ENCODE measurements around the gene CCDC47. TPM values are rescaled to one million over a fixed set of nuclear protein-coding genes. Genes with fewer than 3 reads are reported as not detected.

The CCDC47 gene
- total RNA-seq (2021) (63.0 to 70.9 TPM (median 63.9 TPM) in 3 replicates), Bru-seq, nascent RNA (percentile 85 among the genes with signal in this experiment)
- long read RNA-seq, experiment 1, transcript CCDC47-201 (13 exons, 3,466 nt): major isoform, 478 of 569 reads
- long read RNA-seq, experiment 1, partial matches to known transcripts: 34 of 569 reads
- long read RNA-seq, experiment 1, other reads (novel, unspliced or antisense): 51 of 569 reads
- long read RNA-seq, experiment 2, transcript CCDC47-201 (13 exons, 3,466 nt): major isoform, 28 of 111 reads
- long read RNA-seq, experiment 2, partial matches to known transcripts: 32 of 111 reads
- long read RNA-seq, experiment 2, other reads (novel, unspliced or antisense): 49 of 111 reads
- long read RNA-seq, experiment 3, transcript CCDC47-202 (14 exons, 2,195 nt): minor isoform, 5 of 122 reads
- long read RNA-seq, experiment 3, transcript CCDC47-201 (13 exons, 3,466 nt): major isoform, 100 of 122 reads
- long read RNA-seq, experiment 3, partial matches to known transcripts: 6 of 122 reads
- long read RNA-seq, experiment 3, other reads (novel, unspliced or antisense): 9 of 122 reads

GRCh38 chr17:63773272-63774140 lies at the start of gene CCDC47:
TSS of gene CCDC47 (minus strand) at chr17:63773597. CDS start at chr17:63766175, 7,422 bp downstream.
- peak within 1 kb of the TSS; percentile 97 for H3K4me3 Mint-ChIP-seq
- peaks cover 19% of the 10 kb centered on the region for H3K4me1 Mint-ChIP-seq
- peak; percentile 98 for DNase-seq (ENCODE audit: low spot score)
- H3K36me3 Mint-ChIP-seq: peaks cover 17% of the 10 kb centered on the region; the same call in 1 of the 2 replicates
- H3K27ac Mint-ChIP-seq: peak within 1 kb of the TSS; percentile 100
- ATAC-seq: peak; percentile 95
- no peaks in the 10 kb centered on the region for H3K9me3 Mint-ChIP-seq
- ChIA-PET POLR2A (interaction anchor here (1.0 to 1.6 kb wide), 11 partner anchors 9 to 152 kb away, joined by 3 to 12 read pairs (median 4); partner anchors contain the start of genes FTSJ3, LIMD2, MAP3K3 and PSMC5), CTCF (interaction anchor here (0.7 to 1.7 kb wide), 8 partner anchors 33 to 255 kb away, joined by 3 to 8 read pairs (median 4); no protein-coding TSS in a partner anchor)
- H3K27me3 Mint-ChIP-seq (ENCODE audit: low read depth): no peaks in the 10 kb centered on the region
- peak; percentile 65; the same call in 1 of the 2 replicates for TF ChIP-seq MYBL2 (CRISPR knock-in tag; IDR thresholded peaks at IDR 0.05)
- TF ChIP-seq GABPB1 (CRISPR knock-in tag; IDR thresholded peaks at IDR 0.05): peak; percentile 92
- 0 out of 2 replicates have a peak, but pooled peaks have one; percentile 64 for TF ChIP-seq SMAD3 (CRISPR knock-in tag; IDR thresholded peaks at IDR 0.05; ENCODE audit: borderline replicate concordance)
- no peak for TF ChIP-seq ESRRA (CRISPR knock-in tag; IDR thresholded peaks at IDR 0.05; ENCODE audit: borderline replicate concordance)
- TF ChIP-seq KAT7 (CRISPR knock-in tag; IDR thresholded peaks at IDR 0.05; ENCODE audit: borderline replicate concordance): 0 out of 2 replicates have a peak, but pooled peaks have one; percentile 34
- TF ChIP-seq ZNF232 (CRISPR knock-in tag; IDR thresholded peaks at IDR 0.05): 0 out of 2 replicates have a peak, but pooled peaks have one; percentile 80
- TF ChIP-seq ETV6 (CRISPR knock-in tag; IDR thresholded peaks at IDR 0.05): peak; percentile 83; the same call in 1 of the 2 replicates
- peak; percentile 87 for TF ChIP-seq CREM (CRISPR knock-in tag; IDR thresholded peaks at IDR 0.05)
- TF ChIP-seq USF2 (CRISPR knock-in tag; IDR thresholded peaks at IDR 0.05): peak; percentile 93
- TF ChIP-seq FOXP4 (CRISPR knock-in tag; IDR thresholded peaks at IDR 0.05): peak; percentile 63; the same call in 1 of the 2 replicates
- no peak for TF ChIP-seq MXD4 (CRISPR knock-in tag; IDR thresholded peaks at IDR 0.05; ENCODE audit: borderline replicate concordance)
- TF ChIP-seq NFE2L1 (CRISPR knock-in tag; IDR thresholded peaks at IDR 0.05): 0 out of 2 replicates have a peak, but pooled peaks have one; percentile 8
- 0 out of 2 replicates have a peak, but pooled peaks have one; percentile 42 for TF ChIP-seq ERG (CRISPR knock-in tag; IDR thresholded peaks at IDR 0.05)
- 0 out of 2 replicates have a peak, but pooled peaks have one; percentile 24 for TF ChIP-seq ZBTB43 (CRISPR knock-in tag; IDR thresholded peaks at IDR 0.05)
- TF ChIP-seq FOXP1 (CRISPR knock-in tag; IDR thresholded peaks at IDR 0.05; ENCODE audit: borderline replicate concordance): peak; percentile 86
- TF ChIP-seq IRF1 (CRISPR knock-in tag; IDR thresholded peaks at IDR 0.05): no peak
- no peak for TF ChIP-seq CTCF (IDR thresholded peaks at IDR 0.05)
- peak; percentile 68 for TF ChIP-seq HMGXB4 (CRISPR knock-in tag; IDR thresholded peaks at IDR 0.05)
- TF ChIP-seq USF1 (CRISPR knock-in tag; IDR thresholded peaks at IDR 0.05): peak; percentile 93
- TF ChIP-seq SOX15 (CRISPR knock-in tag; IDR thresholded peaks at IDR 0.05): no peak
- TF ChIP-seq IRF2 (CRISPR knock-in tag; IDR thresholded peaks at IDR 0.05; ENCODE audit: borderline replicate concordance, low read depth): no peak
- TF ChIP-seq SP1 (CRISPR knock-in tag; conservative IDR thresholded peaks at IDR 0.05): peak; percentile 71
- TF ChIP-seq NR2C2 (CRISPR knock-in tag; IDR thresholded peaks at IDR 0.05): peak; percentile 95
